NCI-H524 treated with DMSO at 0.1 percent for 48 hours (cell line): Measurements from ENCODE around the gene PRKCQ.

Experiments used
- DNase-seq: peaks from one replicate; lab custom pipeline; 2025; lab: John Stamatoyannopoulos, UW

PRKCQ gene

DNA sequence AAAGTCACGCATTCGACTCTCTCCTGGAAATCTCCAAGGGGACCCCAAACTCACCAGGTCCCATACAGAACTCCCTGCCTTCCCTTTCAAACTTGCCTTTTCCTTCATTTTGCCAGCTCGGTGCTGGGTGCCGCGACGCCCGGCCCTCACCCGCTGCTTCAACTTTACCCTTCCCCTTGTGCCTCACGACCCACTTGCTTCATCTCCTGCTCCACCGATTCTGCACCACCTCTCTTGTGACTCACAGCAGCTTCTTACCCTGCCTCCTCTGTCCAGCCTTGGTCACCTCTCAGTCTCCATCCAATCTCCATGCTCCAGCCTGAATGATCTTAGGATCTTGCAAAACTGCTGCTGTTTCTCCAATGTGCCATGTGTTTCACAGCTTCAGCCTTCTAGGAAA, 59.9 kb downstream of the PRKCQ start:
- DNase-seq, result no peak

DNA sequence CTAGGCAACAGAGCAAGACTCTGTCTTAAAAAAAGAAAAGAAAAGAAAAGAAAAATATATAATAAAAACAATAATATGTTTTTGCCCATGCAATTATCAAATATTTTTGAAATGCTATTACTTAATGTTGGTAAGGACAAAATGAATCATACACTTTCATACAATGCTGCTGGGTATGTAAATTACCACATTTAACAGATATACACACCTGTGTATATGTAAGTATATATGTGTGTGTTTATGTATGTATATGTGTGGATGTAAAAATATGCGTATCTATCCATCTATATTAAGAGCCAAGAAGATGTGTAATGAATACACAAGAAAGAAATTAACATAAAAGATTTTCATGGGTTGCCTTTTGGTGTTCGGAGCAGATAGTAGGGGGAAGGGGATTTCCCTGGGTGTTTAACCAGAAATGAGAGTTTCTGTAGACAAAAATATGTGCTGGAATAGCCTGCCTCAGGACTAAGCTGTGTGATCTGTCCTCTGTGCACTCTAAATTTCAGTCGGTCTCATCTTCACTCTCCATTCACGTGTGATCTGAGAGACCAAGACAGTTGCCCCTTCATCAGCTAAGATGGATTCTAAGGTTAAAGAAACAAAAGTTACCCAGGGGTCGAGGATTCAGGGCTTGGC, 61.2 kb downstream of the PRKCQ start:
- DNase-seq, result no peak

DNA sequence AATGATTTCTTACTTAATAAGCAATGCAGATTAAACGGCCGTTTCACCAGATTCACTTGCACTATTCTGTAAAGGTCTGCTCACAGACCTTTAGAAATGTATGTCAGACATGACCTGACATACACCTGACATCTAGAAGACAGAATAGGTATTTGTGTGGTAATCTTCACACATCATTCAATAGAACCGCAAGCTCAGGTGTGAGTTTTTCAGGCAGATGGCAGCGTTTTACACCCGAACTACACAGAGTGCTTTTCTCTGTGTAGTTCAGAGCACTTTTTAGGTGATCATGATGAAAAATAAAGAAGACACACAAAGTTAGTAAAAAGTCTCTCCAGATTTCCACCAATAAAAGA, 63.2 kb downstream of the PRKCQ start:
- DNase-seq, result no peak

DNA sequence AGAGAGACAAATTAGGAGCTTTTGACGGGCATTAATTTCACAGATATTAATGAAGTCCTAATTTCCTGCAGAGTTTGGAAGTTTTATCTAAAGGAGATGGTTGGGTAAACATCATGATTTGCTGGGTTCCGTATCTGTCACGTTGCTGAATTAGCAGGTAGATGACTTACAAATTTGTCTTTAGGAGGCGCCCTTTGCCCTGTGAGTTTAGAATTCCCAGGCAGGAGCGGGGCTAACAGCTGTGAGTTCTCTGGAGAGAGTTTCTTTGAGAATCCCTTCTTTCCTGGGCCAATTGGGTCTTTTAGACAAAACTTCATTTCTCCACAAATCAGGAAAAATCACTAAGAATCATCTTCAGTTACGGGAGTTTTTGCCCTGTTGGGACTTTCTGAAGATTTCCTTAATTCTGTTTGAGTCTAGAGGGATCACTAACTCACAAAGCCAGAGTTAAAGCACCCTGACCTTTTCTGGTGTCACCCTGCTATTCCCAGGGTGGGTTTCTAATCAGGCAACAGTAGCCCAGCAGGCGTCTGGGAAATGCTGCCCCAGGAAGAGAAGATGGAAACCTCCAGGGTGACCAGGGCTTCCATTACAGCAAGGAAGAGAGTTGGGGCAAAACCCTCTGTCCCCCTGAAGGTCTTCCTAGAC, 63.7 kb downstream of the PRKCQ start:
- no peak for DNase-seq

DNA sequence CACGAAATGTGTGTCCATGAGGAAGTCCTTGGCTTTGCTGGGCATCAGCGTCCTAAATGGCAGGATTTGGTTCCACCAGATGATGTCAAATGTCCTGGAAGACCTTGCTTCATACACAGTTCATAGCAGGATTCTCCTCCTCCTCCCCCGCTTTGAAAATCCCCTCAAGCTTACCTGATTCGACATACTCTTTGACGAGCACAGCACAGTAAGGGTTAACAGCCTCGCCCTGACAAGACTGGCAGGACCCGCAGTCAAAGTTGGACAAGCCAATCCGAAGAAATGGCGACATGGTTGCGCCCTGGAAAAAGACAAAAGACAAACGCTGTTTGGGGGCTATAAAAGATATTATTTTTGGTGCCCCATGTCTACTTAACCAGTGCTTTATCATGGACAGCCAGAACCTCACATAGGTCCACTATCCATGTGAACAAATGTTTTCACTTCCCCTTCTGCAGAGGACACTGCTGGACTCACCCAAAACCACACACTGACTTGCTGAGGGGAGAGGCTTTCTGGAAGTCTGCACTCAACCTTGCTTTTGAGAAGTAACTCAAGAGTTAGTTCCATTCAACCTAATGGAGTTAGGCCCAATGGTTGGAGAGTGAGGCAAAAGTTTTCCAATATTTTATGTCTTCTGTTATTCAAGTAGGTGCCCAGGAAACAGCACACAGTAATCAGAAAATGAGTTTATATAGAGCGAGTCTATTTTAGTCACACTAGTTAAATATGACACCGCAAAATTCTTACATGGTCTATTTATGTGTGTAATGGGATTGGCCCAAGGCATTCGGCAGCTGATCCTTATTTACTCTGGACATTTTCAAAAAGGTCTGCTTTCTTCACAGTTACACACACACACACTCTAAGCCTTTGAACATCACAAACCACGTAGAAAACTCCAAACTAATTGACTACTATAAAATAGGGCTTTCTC, 65.0 kb downstream of the PRKCQ start:
- DNase-seq, result no peak

DNA sequence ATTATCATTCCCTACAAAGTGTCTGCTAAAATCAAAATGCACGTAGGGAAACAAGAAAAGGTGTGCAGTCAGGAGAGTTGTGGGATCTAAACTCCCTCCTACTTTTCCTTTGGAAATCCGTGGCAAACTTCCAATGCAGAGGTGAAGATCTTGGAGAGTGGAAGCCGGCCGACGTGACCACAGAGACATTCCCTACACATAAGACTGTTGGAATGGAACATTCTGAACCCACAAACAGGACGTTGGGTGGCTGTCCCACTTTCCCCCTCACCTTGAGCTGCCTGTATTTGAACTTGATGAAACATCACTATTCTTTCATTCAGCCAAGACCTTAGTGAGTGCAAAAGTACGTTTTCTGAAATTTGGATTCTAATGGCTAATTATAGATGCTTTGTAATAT, 65.9 kb downstream of the PRKCQ start:
- no peak for DNase-seq

DNA sequence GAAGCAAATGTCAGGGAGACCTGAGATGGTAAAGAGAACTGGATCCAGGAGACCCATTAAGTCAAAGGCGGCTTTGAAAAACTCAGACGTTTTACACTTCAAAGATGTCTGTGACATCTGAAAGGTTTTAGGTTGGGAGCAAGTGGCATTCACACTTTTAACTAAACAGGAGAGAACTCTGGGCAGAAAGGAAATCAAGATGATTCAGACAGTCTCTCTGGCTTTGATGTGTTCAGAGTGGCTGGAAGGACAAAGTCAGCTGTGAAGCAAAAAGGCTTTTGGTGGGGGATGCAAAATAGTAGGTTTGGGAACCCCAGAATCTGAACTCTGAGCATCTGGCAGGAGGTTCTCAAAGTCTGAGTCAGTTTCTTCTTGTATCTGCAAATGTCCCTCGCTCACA, 66.6 kb downstream of the PRKCQ start:
- no peak for DNase-seq

DNA sequence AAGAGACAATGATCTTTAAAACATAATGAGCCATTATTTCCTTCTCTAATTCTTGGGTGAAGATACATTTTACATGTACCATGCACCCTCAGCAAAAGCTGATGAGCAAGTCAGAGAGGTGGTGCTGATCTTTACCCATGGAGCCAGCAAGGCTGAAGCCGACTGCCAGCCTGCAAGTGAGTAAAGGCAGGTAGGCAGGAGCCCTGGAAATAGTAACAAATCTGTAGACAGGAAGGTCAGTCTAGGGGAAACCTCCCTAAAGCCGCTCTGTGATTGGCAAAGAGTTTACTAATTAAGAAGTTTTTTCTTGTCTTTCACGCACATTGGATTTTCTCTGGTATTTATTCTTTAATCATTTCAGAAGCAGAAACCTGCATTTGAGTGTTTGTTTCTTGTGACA, 67.9 kb downstream of the PRKCQ start:
- DNase-seq, result no peak

DNA sequence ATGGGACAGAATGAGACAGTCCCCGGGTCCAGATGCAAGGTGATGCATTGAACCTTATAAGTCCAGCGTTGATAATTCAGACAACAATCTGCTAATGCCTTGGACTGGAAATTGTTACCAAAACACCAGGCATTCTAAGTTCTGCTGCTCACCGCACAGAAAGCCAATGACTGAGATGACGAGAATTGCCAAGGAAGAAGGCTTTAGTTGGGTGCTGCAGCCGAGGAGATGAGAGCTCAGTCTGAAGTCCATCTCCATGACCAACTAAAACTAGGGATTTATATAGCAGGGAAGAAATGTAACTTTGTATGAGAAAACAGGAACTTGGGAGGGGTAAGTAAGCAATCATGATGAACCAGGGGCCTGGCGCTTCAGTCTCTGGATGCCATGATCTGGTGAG, 68.7 kb downstream of the PRKCQ start:
- no peak for DNase-seq

DNA sequence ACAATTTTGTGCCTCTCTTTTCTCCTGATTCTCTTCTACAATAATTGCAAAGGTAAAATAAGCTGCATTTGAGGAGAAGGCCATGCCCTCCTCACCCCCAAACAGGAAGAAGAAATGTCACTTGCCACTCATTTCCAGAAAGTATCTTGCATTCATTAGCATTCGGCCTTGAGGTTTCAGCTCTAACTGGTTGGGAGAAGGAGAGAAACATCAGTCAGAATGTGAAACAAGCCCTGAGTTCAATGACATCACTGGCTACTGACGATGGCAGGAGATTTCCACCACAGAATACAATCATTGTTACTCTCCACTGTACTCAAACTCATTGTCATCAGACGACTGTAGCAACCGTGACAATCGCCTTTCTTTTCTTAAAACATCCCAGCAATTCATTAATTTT, 72.8 kb downstream of the PRKCQ start:
- no peak for DNase-seq

DNA sequence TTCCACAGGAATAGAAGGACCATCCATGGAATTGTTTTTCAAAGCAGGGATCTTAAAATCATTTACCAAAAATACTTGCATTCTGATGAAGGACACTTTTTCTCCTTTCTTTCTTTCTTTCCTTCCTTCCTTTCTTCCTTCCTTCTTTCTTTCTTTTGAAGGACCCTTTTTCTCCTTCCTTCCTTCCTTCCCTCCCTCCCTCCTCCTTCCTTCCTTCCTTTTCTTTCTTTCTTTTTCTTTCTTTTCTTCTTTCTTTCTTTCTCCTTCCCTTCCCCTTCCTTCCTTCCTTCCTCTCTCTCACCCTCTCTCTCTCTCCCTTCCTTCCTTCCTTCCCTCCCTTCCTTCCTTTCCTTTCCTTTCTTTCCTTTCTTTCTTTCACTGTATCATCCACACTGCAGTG, 74.8 kb downstream of the PRKCQ start:
- no peak for DNase-seq

DNA sequence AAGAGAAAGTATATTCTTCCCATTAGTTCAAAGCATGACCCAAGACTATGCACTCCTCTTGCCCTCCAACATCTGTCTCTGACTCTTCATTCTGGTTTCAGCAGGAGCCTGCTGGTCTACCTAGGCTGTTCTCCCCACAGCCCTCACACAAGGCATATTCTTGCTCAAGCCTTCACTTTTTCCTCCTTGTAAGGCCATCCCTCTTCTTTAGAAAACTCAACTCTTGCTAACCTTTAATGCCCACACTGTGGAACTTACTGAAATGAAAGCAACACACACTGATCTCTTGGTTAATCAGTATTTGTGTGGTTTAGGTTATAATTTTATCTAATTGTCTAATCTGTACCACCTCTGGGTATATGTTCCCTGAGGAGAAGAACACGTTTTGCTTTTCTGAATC, 75.8 kb downstream of the PRKCQ start:
- no peak for DNase-seq

DNA sequence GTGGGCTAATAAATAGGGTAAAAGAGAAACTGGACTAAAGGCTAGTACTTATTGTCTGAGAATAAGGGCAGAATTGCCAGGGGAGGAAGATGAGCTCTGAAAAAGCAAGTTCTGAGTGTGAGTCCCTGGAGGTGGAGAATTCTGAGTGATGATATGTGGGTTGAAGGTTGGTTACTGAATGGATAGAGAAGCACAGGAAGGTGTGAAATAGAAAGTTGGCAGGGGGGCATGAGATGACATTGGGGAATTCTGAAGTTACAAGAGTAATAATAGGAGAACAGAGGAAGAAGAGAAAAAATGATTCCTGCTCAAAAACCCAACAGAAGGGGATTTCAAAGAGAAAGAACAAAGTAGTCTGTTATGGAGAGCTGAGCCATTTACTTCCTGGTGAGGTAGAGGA, 76.9 kb downstream of the PRKCQ start:
- DNase-seq, result no peak

DNA sequence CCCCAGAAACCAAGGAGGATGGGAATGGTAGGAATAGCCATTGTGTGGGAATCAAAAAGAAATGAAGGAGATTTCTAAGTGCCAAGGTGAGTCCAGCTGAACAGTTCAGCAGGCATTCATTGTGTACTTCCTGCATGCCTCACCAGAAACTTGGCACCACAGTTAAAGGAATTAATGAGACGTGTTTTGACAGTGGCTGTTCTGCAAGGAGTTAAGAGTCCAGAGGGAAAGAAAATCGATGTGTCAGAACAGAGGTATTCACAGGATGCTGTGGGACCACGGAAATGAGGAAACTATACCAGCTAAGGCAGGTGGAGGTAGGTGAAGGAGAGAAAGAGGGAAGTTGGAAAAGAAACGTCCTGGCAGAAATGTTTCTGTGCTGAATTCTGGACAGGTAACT, 78.1 kb downstream of the PRKCQ start:
- no peak for DNase-seq

DNA sequence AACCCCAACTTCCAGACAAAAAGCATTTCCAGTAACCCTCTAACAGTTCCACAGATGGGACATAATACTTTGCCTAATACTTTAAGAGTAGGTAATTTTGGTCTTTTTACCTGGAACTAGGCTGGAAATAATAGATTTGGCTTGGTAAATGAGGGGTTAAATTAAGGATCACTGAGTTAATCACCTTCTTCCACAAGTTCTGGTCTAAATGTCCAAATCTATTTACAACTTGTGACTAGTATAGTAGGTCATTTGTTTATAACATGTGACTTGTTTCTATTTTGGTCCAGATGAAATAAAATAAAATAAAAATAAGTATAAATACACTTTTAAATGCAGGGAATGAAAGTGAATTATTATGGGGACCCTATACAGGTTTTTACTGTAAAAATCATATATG, 80.1 kb downstream of the PRKCQ start:
- DNase-seq, result no peak

DNA sequence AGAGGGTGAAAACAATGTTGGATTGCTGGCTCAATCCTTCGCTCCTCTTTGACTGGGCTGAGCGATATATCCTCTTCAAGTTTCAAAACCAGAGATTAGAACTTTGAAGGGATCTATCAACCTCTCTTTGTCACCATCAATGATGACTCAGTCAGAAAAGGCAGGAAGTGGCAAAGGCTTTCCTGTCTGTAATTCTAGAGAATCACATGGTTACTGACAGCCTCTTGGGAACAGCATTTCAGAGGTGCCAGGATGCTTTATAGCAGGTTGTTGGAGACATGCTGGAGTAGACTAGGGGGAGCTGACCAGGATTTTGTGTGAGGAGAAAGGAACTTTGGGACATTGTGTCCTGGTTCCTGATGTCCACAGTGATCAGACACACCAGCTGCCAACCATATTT, 81.3 kb downstream of the PRKCQ start:
- DNase-seq, result no peak

DNA sequence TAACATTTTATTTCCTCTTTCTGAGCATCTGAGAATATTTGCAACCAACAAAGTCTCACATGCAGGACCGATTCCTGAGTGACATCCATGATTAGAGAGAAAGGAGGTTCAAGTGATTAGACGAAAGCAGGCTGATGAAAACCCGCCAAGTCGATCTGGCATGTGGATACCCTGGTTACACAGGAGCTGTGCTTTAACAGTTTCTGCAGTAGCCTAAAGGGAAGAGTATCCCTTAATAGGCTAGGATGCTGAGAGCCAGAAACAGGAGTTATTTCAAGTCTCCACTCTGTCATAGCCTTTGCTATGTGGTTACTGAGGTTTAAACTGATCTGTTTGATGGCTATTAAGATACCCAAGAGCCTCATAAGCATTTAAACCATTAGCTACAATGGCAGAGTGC, 82.5 kb downstream of the PRKCQ start:
- DNase-seq, result no peak

DNA sequence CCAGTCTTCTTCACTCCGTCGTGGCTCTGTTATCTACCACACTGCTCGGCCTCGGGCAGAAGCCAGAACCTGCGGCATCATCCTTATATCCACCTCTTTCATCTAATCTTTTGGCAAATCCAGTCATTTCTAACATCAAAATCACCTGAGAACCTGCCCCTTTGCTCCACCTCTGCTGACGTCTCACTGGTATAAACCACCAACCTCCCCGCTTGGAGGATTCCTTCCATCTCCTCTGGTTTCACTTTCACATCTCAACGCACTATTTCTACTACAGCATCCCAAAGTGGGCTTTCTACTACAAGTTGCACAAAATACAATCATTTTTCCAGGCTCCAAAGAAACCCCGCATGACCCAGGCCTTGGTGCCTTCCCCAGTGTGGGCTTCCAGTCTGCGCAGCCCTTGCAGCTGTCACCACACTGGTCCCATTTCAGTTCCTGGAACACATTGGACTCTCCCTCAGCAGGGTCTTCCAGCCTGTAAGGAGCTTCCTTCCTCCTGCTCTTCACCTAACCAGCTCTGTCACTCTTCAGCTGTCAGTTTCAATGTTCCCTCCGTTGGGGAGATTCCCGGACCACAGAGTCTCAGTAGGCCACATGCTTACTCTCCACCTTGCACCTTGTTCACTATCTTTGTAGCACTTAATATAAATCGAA, 85.0 kb downstream of the PRKCQ start:
- no peak for DNase-seq

DNA sequence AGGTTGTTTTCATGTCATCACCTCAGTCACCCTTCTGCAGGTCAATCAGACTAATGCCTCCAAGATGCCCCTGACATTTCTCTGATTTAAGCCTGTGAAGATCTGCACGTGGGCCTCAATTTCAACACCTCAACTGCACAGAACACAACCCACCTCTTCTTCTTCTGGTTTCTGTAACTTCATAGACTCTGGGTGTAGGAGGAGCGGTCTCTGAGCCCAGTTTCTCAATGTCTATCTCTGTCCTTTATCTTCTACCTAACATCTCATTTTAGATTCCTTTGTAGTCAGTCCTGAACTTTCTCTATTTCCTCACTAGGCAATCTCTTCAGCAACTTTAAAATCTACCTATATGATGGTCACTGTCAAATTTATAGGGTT, 85.6 kb downstream of the PRKCQ start:
- no peak for DNase-seq

DNA sequence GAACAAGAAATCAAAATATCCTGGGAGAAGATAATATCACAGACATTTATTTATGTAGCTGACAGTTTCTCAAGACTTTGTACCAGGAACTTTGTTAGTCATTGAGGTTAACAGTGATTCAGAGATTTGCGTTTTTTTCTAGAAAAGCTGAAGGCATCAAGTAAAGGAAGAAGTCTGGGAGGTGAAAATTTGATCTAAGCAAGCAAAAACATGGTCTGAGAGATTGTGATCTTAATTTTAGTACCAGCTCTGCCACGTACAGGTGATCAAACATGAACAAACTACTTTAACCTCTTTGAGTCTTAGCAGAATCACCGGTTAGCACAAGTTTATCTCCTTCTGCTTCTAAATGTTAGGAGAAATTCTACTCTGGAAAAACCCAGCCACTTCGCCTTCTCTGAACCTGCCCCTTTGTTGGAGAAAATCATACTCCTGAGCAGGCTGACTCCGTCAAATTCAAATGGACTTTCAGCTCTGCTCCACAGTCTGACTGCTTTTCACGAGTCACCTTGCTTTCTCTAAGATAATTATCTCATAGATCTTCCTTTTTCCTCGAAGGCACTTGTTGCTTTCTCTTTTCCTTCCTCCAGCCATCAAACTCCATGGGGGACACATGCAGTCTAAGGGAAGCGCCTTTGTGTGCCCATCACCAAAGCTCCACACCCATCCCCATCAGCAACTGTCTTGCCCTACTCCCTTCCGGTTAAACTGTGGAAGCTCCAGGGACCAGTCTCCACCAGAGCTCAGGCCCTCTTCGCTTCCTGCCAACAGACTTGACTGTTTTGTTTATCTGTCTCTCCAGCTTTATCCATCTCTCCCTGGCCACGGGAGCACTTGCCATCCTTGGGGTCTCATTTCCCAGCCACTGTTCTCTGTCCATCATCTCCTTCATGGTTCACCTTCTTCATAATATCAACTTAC, 86.3 kb downstream of the PRKCQ start:
- DNase-seq, result no peak

DNA sequence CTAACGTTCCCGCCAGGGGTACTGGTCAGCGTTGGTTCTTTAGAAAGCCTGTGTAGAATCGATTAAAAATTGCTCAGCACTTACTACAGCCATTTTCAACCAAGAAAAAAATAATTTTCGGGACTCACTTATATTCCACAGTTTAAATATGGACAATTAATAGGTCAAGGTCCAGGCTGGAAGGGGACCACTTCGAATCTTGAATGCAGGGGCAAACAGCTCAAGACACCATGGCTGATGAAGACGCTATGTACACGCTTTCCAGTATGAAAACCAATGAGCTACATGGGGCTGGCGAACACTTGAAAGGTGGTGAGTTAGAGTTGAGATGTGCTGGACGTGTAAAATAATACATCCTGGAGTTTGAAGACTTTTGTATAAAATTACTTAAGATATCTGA, 87.2 kb downstream of the PRKCQ start:
- DNase-seq, result no peak
